Epithelial cell of proximal tubule (primary cell): ENCODE measurements around the gene ATR. TPM values are rescaled to one million over a fixed set of nuclear protein-coding genes. Genes with fewer than 3 reads are reported as not detected.
"Not testable (repeated sequence)": the region's sequence is repeated elsewhere in the genome, so short reads cannot be mapped to it uniquely, and the experiment has no call there.

Experiments used
- DNase-seq: peaks from one replicate; pipeline ENCODE4 v3.0.0-alpha.2; 2011; ENCODE audit warnings: low read depth
- H3K4me3 ChIP-seq: 2 replicates; pipeline ENCODE4 v1.5.1; 2011; ENCODE audit warnings: low read depth, mild to moderate bottlenecking, low read length
- CTCF ChIP-seq: conservative IDR thresholded peaks from 2 replicates; pipeline ENCODE4 v1.5.1; 2012; ENCODE audit warnings: low read depth, mild to moderate bottlenecking, low read length
- total RNA-seq: library from RNA; depleted of rRNA; stranded (reverse); fragments of >200 nt; gene quantifications from 2 replicates; pipeline ENCODE4 v1.2.3, GENCODE V29; 2015

The ATR gene
- total RNA-seq, 1 donor from 2014 or later, result 20.4 TPM

- DNase-seq, result peak; percentile 91
- no peak for TF ChIP-seq CTCF
- peak overlapping the region; percentile 82 for H3K4me3 ChIP-seq
These were observed 17.0 kb upstream of the ATR start for GRCh38 chr3:142595581-142595950.

DNA sequence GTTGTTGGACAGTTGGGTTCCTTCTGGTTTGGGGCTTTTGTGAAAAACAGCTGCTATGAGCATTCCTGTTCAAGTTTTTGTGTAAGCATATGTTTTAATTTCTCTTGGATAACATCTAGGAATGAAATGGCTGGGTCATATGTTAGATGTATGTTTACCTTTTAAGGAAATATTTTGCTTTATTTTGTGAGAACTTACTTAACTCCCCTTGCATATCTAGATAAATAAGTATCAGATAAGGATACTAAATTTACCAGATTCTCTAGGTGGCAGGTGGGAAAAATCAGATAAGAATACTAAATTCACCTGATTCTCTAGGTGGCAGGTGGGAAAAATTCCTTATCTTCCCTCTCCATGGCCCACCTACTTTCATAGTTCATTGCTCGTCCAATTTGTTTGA, 16.6 kb upstream of the ATR start:
- DNase-seq, result no peak
- no peak for TF ChIP-seq CTCF
- peak overlapping the region; percentile 82 for H3K4me3 ChIP-seq

DNA sequence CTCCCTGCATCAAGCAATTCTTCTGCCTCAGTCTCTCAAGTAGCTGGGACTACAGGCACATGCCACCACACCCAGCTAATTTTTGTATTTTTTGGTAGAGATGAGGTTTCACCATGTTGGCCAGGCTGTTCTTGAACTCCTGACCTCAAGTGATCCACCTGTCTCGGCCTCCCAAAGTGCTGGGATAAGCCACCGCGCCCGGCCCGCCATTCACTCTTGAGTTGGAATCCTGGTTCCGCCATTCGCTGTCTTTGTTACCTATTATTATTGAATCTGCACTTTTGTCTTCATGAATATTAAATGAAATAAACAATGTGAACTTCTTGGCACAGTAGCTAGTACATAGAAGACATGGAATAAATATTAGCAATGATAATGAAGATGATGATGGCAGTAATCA, 13.7 kb upstream of the ATR start:
- not testable (repeated sequence) for DNase-seq, H3K4me3 ChIP-seq

GRCh38 chr3:142588703-142589102, 10.2 kb upstream of the ATR start:
- DNase-seq, result no peak
- H3K4me3 ChIP-seq, result no peak overlapping the region
- TF ChIP-seq CTCF, result no peak

- no peak overlapping the region for H3K4me3 ChIP-seq
- peak; percentile 79 for TF ChIP-seq CTCF
- peak; percentile 70 for DNase-seq
These were observed 8.4 kb upstream of the ATR start for GRCh38 chr3:142586803-142587406.

- DNase-seq, H3K4me3 ChIP-seq: not testable (repeated sequence)
These were observed 2.5 kb upstream of the ATR start for GRCh38 chr3:142581070-142581469.

DNA sequence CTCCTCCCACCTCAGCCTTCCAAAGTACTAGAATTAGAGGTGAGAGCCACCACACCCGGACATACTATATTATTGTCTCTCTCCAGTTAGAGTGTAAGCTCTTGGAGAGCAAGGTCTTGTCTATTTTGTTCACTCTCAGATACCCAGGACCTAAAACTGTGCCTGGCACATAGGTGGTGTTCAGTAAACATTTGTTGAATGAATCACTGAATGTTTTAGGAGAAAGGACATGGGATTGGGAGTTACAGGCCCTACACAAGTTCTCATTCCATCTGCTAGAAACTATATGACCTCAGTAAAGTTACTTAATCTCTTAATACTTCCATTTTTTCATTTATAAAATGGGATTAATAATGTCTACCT, 1.5 kb upstream of the ATR start:
- no peak overlapping the region for H3K4me3 ChIP-seq
- no peak for TF ChIP-seq CTCF
- DNase-seq, result no peak

DNA sequence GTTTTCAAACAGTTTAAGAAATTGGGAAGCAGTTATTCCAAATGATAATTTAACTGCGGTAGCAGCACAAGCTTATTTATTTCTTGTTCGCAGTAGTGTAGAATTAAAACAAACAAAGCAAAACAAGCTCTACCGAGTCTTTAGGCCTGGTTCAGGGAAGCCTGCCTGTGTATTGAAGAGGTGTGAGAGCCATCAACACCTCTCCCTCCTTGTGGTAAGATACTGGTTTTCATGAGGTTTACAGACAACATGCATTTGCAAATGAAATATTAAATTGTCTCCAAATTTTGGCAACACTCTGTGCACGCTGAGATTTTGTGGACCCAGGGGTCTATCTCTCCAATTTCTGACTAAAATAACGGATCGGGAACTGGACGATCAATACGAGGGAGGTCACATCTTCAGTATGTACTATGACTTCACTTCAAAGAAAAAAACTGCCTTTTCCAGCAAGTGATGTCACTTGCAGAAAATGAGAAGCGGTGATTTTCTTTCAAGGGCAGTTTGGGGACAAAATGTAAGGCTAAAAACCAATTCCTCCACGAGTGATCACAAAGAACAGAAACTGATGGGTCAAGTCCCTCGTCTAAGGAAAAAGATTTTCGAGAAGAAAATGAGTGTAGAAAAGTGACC, 721 bp downstream of the ATR start:
- no peak for DNase-seq
- peak overlapping the region; percentile 99 for H3K4me3 ChIP-seq
- TF ChIP-seq CTCF, result no peak
